Measurements from ENCODE around the gene C22orf23.

DNA sequence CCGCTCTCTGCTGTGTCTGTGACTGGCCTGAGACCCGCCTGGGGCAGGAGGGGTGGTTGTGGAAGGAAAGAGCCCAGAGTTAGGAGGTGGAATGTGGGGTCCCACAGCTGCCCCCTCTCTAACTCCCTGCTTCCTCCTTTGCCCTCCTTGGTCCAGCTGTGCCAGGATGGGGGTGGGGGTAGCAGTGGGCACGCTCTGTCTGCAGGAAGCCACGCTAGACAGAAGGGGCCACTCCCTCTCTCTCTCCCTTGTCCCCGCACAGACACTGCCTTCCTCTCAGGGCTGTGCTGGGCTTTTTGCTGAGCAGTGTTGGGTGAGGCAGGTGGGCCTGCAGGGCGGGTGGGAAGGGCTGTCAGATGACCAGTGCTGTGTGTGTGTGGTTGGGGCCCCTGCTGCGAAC lies 33.0 kb upstream of the C22orf23 start:
- no peak for TF ChIP-seq CTCF (conservative IDR thresholded peaks at IDR 0.05)
- TF ChIP-seq EZH2 (IDR thresholded peaks at IDR 0.05; ENCODE audit: low read depth): no peak
